ENCODE measurements around the gene DNAJC11. TPM values are rescaled to one million over a fixed set of nuclear protein-coding genes. Genes with fewer than 3 reads are reported as not detected.

Gene DNAJC11, protein sequence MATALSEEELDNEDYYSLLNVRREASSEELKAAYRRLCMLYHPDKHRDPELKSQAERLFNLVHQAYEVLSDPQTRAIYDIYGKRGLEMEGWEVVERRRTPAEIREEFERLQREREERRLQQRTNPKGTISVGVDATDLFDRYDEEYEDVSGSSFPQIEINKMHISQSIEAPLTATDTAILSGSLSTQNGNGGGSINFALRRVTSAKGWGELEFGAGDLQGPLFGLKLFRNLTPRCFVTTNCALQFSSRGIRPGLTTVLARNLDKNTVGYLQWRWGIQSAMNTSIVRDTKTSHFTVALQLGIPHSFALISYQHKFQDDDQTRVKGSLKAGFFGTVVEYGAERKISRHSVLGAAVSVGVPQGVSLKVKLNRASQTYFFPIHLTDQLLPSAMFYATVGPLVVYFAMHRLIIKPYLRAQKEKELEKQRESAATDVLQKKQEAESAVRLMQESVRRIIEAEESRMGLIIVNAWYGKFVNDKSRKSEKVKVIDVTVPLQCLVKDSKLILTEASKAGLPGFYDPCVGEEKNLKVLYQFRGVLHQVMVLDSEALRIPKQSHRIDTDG
- total RNA-seq, result 10 to 100 TPM; 35.9 to 44.0 (median 38.2) TPM

DNA sequence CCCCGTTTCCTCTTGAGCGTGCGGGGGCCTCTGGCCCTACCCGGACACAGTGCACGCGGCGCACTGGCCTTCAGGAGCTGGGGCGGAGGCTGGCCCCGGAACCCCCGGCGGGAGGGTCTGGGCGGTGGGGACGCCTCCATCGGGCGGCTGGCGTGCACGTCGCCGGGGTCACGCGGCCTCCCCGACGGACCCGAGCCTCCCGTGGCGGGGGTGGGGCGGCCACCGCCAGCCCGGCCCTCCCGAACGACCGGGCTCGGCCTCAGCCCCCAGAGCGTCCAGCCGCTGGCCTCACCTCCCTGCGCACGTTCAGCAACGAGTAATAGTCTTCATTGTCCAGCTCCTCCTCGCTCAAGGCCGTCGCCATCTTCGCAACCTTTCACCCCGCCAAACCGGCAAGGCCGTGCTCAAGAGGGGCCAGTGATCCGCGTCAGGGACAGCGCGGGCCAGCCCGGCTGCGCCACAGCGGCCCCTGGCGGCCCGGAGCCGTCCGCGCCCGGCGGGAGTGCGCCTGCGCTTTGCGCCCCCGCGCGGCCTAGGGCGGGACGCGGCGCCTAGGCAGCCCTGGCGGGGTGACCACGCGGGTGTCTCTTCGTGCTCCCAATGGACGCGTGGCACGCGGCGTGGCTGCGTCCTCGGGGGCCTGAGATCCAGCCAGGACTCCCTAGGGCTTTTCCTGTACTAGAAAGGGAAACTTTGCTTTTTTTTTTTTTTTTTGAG, at the start of gene DNAJC11:
TSS of gene DNAJC11 (minus strand) at position 380 of the 717 bp plus-strand sequence. CDS start at position 364, 16 bp downstream.
- no peaks in the 10 kb centered on the region for H3K9me3 ChIP-seq
- no peaks in the 10 kb centered on the region for H3K36me3 ChIP-seq
- DNase-seq (peak; percentile 90 to 98), ATAC-seq (ENCODE audit: low FRiP score in 2 of 2) (peak; percentile 97 to 100)
- 0% methylated on average over 9 to 73 of the region's 80 CpGs for WGBS, 2 donors
- H3K27me3 ChIP-seq, result no peaks in the 10 kb centered on the region
- peak within 1 kb of the TSS; percentile 93 to 100 (median 96) for H3K4me3 ChIP-seq
- H3K27ac ChIP-seq, result peak within 1 kb of the TSS; percentile 81 to 91 (median 86)
- H3K4me1 ChIP-seq, result peaks cover 10 to 24% (median 15%) of the 10 kb centered on the region in 4 donors
- TF ChIP-seq, protein P1, sequence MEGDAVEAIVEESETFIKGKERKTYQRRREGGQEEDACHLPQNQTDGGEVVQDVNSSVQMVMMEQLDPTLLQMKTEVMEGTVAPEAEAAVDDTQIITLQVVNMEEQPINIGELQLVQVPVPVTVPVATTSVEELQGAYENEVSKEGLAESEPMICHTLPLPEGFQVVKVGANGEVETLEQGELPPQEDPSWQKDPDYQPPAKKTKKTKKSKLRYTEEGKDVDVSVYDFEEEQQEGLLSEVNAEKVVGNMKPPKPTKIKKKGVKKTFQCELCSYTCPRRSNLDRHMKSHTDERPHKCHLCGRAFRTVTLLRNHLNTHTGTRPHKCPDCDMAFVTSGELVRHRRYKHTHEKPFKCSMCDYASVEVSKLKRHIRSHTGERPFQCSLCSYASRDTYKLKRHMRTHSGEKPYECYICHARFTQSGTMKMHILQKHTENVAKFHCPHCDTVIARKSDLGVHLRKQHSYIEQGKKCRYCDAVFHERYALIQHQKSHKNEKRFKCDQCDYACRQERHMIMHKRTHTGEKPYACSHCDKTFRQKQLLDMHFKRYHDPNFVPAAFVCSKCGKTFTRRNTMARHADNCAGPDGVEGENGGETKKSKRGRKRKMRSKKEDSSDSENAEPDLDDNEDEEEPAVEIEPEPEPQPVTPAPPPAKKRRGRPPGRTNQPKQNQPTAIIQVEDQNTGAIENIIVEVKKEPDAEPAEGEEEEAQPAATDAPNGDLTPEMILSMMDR (IDR thresholded peaks at IDR 0.05), result peak; percentile 97 to 100 (median 100)
- peak in 2 of 4 donors; percentile 32 to 44 for TF ChIP-seq POLR2A (IDR thresholded peaks at IDR 0.05)
- TF ChIP-seq POLR2AphosphoS5 (IDR thresholded peaks at IDR 0.05), result peak; percentile 48 to 92
- no peak for TF ChIP-seq EP300 (IDR thresholded peaks at IDR 0.05)

DNA sequence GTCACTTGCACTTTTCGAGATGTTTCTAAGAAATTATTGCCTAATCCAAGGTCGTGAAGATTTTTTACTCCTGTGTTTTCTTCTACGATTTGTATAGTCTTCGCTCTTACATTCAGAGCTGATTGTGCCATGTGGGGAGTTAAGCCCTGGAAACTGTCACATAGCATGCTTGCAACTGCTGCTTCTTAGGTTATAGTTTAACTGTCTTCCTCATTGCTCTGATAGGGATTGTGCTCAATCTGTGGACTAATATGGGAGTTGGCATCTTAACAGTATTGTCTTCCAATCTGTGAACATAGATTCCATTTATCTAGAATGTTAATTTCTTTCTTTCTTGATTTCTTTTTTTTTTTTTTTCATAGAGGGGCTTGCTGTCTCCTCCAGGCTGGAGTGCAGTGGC, 48.9 kb upstream of the DNAJC11 start:
- TF ChIP-seq POLR2A (IDR thresholded peaks at IDR 0.05) (no peak), POLR2AphosphoS5 (IDR thresholded peaks at IDR 0.05) (no peak), EP300 (IDR thresholded peaks at IDR 0.05) (no peak)
- TF ChIP-seq, protein P1 (IDR thresholded peaks at IDR 0.05), result no peak
- Histone ChIP-seq H3K4me1 (no peaks in the 10 kb centered on the region), H3K27me3 (no peaks in the 10 kb centered on the region), H3K36me3 (no peaks in the 10 kb centered on the region), H3K4me3 (no peak overlapping the region), H3K9me3 (no peaks in the 10 kb centered on the region), H3K27ac (no peak overlapping the region)
- ATAC-seq (ENCODE audit: low FRiP score in 2 of 2) (no peak), DNase-seq (no peak)
- WGBS, 2 donors, result 85 to 87% methylated on average over 4 of the region's 4 CpGs

DNA sequence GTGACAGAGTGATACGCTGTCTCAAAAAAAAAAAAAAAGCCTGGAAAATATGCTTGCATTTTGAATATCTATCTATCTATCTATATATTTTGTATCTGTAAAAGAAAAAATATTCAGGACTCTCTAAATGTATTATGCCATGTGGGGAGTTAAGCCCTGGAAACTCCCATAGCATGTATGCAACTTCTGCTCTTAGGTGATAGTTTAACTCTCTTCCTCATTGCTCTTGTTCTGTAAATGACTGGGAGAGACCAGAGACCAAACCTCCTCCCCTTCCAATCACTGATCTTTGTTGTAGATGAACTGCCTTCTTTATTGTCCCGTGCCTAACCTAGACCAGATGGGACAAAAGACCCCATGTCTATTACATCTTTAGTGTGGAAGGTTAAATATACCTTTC, 46.1 kb upstream of the DNAJC11 start:
- H3K9me3 ChIP-seq, result no peaks in the 10 kb centered on the region
- ATAC-seq (ENCODE audit: low FRiP score in 2 of 2) (no peak), DNase-seq (no peak)
- H3K27me3 ChIP-seq, result no peaks in the 10 kb centered on the region
- TF ChIP-seq, protein P1 (IDR thresholded peaks at IDR 0.05), result no peak
- TF ChIP-seq EP300 (IDR thresholded peaks at IDR 0.05) (no peak), POLR2AphosphoS5 (IDR thresholded peaks at IDR 0.05) (no peak), POLR2A (IDR thresholded peaks at IDR 0.05) (no peak)
- no peak overlapping the region for H3K27ac ChIP-seq
- H3K36me3 ChIP-seq, result no peaks in the 10 kb centered on the region
- H3K4me1 ChIP-seq, result peaks cover 12 to 17% (median 15%) of the 10 kb centered on the region in 4 donors
- H3K4me3 ChIP-seq, result no peak overlapping the region
- 89 to 91% methylated on average over 2 of the region's 2 CpGs for WGBS, 2 donors

DNA sequence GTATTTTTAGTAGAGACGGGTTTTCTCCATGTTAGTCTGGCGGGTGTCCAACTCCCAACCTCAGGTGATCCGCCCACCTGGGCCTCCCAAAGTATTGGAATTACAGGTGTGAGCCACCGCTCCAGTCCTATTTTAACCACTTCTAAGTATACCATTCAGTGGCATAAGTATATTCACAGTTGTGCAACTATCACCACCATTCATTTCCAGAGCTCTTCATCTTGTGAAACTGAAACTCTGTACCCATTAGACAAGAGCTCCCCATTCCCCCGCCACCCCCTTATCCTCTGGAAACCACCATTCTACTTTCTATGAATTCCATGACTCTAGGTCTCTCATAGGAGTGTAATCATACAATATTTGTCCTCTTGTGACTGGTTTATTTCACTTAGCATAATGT, 43.5 kb upstream of the DNAJC11 start:
- Histone ChIP-seq H3K36me3 (no peaks in the 10 kb centered on the region), H3K27me3 (no peaks in the 10 kb centered on the region), H3K4me1 (peaks cover 12 to 17% (median 15%) of the 10 kb centered on the region in 4 donors), H3K27ac (no peak overlapping the region), H3K4me3 (no peak overlapping the region), H3K9me3 (no peaks in the 10 kb centered on the region)
- no peak for TF ChIP-seq POLR2AphosphoS5 (IDR thresholded peaks at IDR 0.05)
- no peak for TF ChIP-seq POLR2A (IDR thresholded peaks at IDR 0.05)
- TF ChIP-seq EP300 (IDR thresholded peaks at IDR 0.05), result no peak
- TF ChIP-seq, protein P1 (IDR thresholded peaks at IDR 0.05), result no peak
- ATAC-seq (ENCODE audit: low FRiP score in 2 of 2) (no peak), DNase-seq (no peak)
- 83 to 91% methylated on average over 5 of the region's 5 CpGs for WGBS, 2 donors
